Rectal smooth muscle tissue (tissue), 1 donor: ENCODE data around the gene LTB4R.

Experiments
- H3K27ac ChIP-seq: one replicate; pipeline ENCODE4 v1.7.0; 2013; ENCODE audit warnings: low read depth, low read length, inconsistent platforms
- H3K27me3 ChIP-seq: one replicate; pipeline ENCODE4 v1.7.0; 2013; ENCODE audit warnings: low read length; ENCODE audit not compliant: control insufficient read depth, insufficient read depth
- H3K36me3 ChIP-seq: one replicate; pipeline ENCODE4 v1.7.0; 2013; ENCODE audit warnings: low read length; ENCODE audit not compliant: control insufficient read depth, insufficient read depth
- H3K4me1 ChIP-seq: one replicate; pipeline ENCODE4 v1.7.0; 2013; ENCODE audit warnings: low read length; ENCODE audit not compliant: control insufficient read depth, insufficient read depth
- H3K4me3 ChIP-seq: one replicate; pipeline ENCODE4 v1.7.0; 2013; ENCODE audit warnings: low read length
- H3K9ac ChIP-seq: one replicate; pipeline ENCODE4 v1.7.0; 2013; ENCODE audit warnings: low read length

LTB4R gene

DNA sequence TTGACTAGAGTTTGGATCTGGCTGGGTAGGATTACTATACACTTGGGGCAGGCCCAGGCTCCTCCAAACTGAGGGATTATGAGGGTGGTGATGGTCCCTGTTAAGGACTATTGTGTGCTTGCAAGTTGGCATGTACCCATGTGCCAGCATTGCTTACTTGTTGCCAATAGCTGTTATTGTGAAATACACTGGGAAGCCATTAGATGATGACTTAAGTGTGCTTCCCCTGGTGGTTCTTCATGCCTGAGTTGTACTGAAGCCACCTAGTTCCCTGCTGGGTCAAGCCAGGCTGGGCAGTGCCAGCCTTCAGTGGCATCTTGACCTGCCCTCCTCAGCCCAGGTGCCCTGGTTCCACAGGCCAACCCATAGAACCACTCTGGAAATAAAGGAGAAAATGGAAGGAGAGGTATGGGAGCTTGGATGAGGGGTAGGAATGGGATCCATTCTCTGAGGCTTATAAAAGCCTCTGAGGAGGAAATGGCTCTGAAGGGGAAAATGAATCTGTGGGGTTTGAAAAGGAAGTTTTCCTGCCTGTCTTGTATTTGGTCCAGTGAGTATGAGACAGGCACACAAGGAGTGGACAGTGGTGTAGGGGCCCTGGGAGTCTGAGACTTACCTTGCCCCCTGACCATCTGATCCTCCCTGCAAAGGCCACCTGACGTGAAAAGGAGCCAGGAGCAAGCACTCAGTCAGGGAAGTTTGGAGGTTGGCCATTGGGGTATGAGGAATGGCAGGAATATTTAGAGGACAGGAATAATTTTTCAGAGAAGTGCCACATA is 724 bp downstream of the LTB4R start:
- H3K27ac ChIP-seq = no peak overlapping the region
- H3K4me3 ChIP-seq = peak overlapping the region; percentile 67
- H3K4me1 ChIP-seq = peaks cover 8% of the 10 kb centered on the region
- H3K27me3 ChIP-seq = no peaks in the 10 kb centered on the region
- no peak overlapping the region for H3K9ac ChIP-seq
- H3K36me3 ChIP-seq = peaks cover 3% of the 10 kb centered on the region

DNA sequence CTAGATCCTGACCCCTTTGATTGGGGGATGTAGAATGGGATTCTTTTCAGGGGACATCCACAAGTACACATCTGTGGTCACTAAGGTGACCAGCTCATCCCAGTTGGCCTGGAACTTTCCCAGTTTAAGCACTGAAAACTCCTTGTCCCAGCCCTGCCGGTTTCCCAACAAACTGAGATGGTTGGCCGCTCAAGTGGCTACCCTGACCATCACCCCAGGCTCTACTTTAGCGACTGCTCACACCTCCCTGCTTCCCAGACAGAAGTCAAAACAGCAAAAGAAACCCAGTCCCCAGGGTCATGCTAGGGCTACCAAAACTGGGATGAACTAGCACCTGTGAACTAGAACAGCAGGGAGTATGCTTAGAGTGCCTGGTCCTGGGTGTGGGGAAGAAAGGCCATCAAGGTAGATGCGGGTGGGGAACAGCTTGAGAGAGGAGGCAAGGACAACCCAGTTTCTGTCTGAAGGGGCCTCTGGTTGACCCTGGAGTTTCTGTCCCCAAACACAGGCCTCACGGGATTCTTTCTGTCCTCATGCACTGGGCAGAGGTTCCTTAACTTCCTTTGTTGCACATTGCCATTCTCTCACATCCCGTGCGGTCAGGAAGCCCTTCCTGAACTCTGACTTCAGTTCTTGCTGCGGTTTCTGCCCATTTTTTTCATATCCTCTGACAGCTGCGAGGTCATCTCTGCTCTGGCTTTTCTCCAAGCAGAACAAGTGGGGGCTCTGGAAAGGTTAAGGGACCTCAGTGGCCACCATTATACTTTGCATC is 1.6 kb downstream of the LTB4R start:
- no peak overlapping the region for H3K9ac ChIP-seq
- H3K4me3 ChIP-seq = no peak overlapping the region
- peaks cover 8% of the 10 kb centered on the region for H3K4me1 ChIP-seq
- H3K27ac ChIP-seq = no peak overlapping the region
- H3K36me3 ChIP-seq = no peaks in the 10 kb centered on the region
- H3K27me3 ChIP-seq = no peaks in the 10 kb centered on the region

GRCh38 chr14:24313913-24314312 is 2.6 kb downstream of the LTB4R start:
- Histone ChIP-seq H3K36me3 (no peaks in the 10 kb centered on the region), H3K9ac (no peak overlapping the region), H3K27ac (no peak overlapping the region), H3K4me1 (peaks cover 8% of the 10 kb centered on the region), H3K27me3 (no peaks in the 10 kb centered on the region), H3K4me3 (no peak overlapping the region)

DNA sequence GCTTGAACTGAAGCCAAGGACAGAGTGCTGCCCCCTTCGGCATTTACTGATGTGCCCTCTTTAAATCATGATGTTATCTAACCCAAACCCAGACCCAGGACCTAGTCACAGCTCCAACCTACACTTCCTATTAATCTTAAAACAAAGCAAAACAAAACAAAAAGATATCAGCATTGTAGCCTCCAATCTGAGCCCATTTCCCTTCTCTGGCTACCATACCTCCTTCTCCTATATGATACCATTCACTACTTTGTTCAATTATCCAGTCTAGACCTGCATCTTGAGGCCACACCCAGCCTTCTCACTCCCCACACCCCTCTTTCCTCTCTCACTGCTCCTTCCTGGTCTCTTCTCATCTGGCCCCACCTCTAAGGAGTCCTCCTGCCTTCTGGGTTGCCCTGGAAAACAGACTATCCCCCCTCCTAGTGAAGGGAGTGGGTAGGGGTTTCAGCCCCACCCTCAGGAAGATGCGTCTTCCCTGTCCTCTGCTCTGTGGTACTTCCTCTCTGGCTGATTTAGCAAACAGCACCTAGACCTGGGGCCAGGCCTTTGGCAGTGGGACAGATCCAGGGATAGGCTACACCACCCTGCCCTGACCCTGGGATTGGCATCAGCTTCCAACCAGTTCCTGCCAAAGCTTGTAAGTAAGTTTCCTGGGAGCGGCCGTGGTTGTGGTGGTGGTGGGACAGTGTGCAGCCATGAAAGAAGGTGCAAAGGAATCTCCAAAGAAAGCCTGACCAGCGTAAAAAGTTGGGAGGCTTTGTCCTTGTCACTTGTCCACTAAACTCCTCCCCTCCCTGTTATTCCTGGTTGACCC is 3.3 kb downstream of the LTB4R start:
- H3K9ac ChIP-seq = no peak overlapping the region
- no peak overlapping the region for H3K4me3 ChIP-seq
- H3K27ac ChIP-seq = no peak overlapping the region
- no peaks in the 10 kb centered on the region for H3K36me3 ChIP-seq
- peaks cover 8% of the 10 kb centered on the region for H3K4me1 ChIP-seq
- no peaks in the 10 kb centered on the region for H3K27me3 ChIP-seq

DNA sequence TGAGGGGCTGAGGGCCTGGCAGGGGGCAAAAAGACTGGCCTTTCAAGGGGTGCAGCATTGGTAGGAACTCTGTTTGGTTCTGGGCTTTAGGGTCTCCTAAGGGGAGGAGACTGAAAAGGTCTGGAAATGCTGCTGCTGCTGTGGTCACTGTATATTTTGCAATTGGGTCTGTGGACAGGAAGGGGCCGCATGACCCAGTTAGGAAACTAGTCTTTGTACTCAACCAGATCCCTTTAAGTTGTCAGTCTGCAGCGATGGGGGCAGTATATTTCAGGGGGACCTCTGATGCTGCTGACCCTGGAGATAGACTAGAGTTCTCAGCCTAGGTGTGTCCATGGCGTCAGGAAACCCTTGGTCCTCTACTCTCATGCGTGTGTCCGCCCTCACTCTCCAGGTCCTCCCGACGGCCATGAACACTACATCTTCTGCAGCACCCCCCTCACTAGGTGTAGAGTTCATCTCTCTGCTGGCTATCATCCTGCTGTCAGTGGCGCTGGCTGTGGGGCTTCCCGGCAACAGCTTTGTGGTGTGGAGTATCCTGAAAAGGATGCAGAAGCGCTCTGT is 4.0 kb downstream of the LTB4R start:
- Histone ChIP-seq H3K27me3 (no peaks in the 10 kb centered on the region), H3K27ac (no peak overlapping the region), H3K4me3 (no peak overlapping the region), H3K4me1 (peaks cover 3% of the 10 kb centered on the region), H3K36me3 (no peaks in the 10 kb centered on the region), H3K9ac (no peak overlapping the region)

DNA sequence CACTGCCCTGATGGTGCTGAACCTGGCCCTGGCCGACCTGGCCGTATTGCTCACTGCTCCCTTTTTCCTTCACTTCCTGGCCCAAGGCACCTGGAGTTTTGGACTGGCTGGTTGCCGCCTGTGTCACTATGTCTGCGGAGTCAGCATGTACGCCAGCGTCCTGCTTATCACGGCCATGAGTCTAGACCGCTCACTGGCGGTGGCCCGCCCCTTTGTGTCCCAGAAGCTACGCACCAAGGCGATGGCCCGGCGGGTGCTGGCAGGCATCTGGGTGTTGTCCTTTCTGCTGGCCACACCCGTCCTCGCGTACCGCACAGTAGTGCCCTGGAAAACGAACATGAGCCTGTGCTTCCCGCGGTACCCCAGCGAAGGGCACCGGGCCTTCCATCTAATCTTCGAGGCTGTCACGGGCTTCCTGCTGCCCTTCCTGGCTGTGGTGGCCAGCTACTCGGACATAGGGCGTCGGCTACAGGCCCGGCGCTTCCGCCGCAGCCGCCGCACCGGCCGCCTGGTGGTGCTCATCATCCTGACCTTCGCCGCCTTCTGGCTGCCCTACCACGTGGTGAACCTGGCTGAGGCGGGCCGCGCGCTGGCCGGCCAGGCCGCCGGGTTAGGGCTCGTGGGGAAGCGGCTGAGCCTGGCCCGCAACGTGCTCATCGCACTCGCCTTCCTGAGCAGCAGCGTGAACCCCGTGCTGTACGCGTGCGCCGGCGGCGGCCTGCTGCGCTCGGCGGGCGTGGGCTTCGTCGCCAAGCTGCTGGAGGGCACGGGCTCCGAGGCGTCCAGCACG is 4.7 kb downstream of the LTB4R start:
- H3K4me1 ChIP-seq = no peaks in the 10 kb centered on the region
- H3K4me3 ChIP-seq = no peak overlapping the region
- H3K27me3 ChIP-seq = no peaks in the 10 kb centered on the region
- H3K9ac ChIP-seq = no peak overlapping the region
- no peak overlapping the region for H3K27ac ChIP-seq
- no peaks in the 10 kb centered on the region for H3K36me3 ChIP-seq

DNA sequence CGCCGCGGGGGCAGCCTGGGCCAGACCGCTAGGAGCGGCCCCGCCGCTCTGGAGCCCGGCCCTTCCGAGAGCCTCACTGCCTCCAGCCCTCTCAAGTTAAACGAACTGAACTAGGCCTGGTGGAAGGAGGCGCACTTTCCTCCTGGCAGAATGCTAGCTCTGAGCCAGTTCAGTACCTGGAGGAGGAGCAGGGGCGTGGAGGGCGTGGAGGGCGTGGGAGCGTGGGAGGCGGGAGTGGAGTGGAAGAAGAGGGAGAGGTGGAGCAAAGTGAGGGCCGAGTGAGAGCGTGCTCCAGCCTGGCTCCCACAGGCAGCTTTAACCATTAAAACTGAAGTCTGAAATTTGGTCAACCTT is 5.3 kb downstream of the LTB4R start:
- Histone ChIP-seq H3K27me3 (no peaks in the 10 kb centered on the region), H3K27ac (no peak overlapping the region), H3K4me1 (no peaks in the 10 kb centered on the region), H3K4me3 (no peak overlapping the region), H3K36me3 (no peaks in the 10 kb centered on the region), H3K9ac (no peak overlapping the region)

DNA sequence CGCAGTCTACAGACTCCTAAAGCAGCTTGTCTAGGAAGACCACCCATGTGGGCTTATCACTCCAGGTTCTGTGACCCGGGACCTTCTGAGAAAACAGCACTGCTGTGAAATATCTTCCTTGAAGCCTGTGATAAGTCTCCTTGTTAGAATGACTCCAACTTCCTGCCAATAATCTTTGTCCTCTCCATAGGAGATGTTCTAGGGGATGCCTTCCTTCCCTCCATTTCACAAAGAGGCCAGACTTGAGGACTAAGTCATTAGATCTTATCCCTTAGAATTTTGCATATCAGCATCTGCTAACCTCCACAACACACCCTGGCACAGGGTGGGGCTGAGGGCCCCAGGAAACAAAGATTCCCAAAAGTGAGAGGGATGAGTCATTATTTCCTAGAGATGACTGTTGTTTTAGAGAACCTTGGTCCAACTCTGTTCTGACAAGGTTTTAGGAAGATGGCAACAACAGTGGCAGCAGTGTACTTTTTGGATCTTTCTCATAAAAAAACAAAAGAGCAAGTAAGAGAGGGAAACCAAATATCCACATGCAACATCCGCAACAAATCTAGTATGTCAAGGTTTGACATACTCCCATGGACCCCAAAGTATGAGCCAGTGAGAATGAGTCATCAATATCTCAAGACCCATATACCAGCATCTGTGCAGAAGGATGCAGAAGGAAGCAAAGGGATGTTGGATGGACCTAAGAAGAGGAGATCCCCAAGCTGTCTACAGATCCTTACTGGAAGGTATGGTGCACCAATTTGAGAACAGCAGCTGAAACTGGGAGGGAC is 6.0 kb downstream of the LTB4R start:
- H3K27ac ChIP-seq = no peak overlapping the region
- no peaks in the 10 kb centered on the region for H3K4me1 ChIP-seq
- H3K36me3 ChIP-seq = no peaks in the 10 kb centered on the region
- no peak overlapping the region for H3K4me3 ChIP-seq
- H3K27me3 ChIP-seq = no peaks in the 10 kb centered on the region
- H3K9ac ChIP-seq = no peak overlapping the region

GRCh38 chr14:24321212-24321975 is 10.1 kb downstream of the LTB4R start:
- Histone ChIP-seq H3K4me1 (no peaks in the 10 kb centered on the region), H3K27ac (no peak overlapping the region), H3K4me3 (no peak overlapping the region), H3K36me3 (no peaks in the 10 kb centered on the region), H3K27me3 (no peaks in the 10 kb centered on the region), H3K9ac (no peak overlapping the region)

DNA sequence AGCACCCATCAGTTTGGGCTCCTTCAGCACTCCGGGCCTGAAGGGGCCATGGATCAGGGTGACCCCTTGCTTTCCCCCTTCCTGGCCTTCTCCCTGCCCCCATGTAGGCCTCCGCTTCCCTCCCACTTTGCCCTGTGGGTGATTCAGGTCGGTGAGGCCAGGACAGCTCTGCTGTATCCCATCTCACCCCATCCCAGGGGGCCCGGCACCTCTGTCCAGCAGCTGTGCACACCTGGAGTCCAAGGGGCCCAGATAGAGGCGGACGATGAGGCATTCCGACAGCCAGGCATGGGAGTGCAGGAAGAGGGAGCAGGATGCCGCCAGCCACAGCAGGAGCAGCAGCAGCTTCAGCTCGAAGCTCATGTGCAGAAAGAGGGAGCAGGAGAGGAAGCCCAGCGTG is 11.4 kb downstream of the LTB4R start:
- H3K4me1 ChIP-seq = no peaks in the 10 kb centered on the region
- no peak overlapping the region for H3K4me3 ChIP-seq
- H3K27me3 ChIP-seq = no peaks in the 10 kb centered on the region
- H3K27ac ChIP-seq = no peak overlapping the region
- no peaks in the 10 kb centered on the region for H3K36me3 ChIP-seq
- no peak overlapping the region for H3K9ac ChIP-seq

DNA sequence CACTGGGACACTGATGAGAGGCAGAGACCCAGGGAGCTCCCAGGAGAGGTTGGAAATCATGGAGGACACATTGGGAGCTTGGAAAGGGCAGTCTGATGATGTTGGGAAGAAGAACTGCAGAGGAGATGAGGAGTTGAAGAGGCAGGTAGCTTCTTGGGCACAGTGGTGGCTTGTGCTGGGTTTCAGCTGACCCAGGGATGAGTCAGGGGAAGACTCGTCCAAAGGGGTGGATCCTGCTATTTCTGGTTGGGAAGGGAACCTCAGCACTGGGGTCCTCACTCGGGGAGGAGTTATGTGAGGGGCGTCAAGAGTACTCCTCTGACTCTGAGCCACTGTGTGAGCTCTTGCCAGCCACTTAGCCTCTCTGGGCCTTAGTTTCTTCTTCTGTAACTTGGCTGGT is 12.0 kb downstream of the LTB4R start:
- Histone ChIP-seq H3K27me3 (no peaks in the 10 kb centered on the region), H3K36me3 (no peaks in the 10 kb centered on the region), H3K27ac (no peak overlapping the region), H3K4me1 (no peaks in the 10 kb centered on the region), H3K4me3 (no peak overlapping the region), H3K9ac (no peak overlapping the region)
